ENCODE data around the gene FBXO30. TPM values are rescaled to one million over a fixed set of nuclear protein-coding genes. Genes with fewer than 3 reads are reported as not detected.

FBXO30 gene
- total RNA-seq, 2 donors from 2014 or later: 8.0 to 20.5 TPM

DNA sequence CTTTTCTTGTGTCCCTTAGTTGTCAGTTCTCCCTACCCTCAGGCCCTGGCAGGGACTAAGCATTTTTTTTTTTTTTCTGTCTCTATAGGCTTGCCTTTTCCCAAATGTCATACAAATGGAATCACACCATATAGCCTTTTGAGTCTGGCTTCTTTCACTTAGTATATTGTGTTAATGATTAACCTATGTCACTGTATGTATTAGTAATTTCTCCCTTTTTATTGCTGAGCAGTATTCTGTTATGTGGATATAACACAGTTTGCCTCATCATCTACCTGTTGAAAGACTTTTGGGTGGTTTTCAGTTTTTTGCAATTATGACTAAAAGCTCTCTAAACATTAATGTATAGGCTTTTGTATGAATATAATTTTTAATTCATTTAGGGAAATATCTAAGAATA, 16.0 kb upstream of the FBXO30 start:
- TF ChIP-seq CTCF (IDR thresholded peaks at IDR 0.05): no peak
- no peaks in the 10 kb centered on the region for H3K36me3 ChIP-seq
- H3K27ac ChIP-seq: no peak overlapping the region
- no peaks in the 10 kb centered on the region for H3K9me3 ChIP-seq
- no peak for ATAC-seq (ENCODE audit: insufficient number of reproducible peaks, low FRiP score, low read depth)
- no peaks in the 10 kb centered on the region for H3K27me3 ChIP-seq (replicated peaks; ENCODE audit: insufficient read depth)
- peaks cover 7 to 18% of the 10 kb centered on the region in 2 donors for H3K4me1 ChIP-seq (ENCODE audit: control insufficient read depth in 1 of 2, low read depth in 2 of 2)
- no peak overlapping the region for H3K4me3 ChIP-seq
- DNase-seq (ENCODE audit: low spot score): no peak

GRCh38 chr6:145829950-145830349, 15.4 kb upstream of the FBXO30 start:
- Histone ChIP-seq H3K9me3 (no peaks in the 10 kb centered on the region), H3K27me3 (replicated peaks; ENCODE audit: insufficient read depth) (no peaks in the 10 kb centered on the region), H3K27ac (no peak overlapping the region), H3K36me3 (no peaks in the 10 kb centered on the region), H3K4me1 (ENCODE audit: control insufficient read depth in 1 of 2, low read depth in 2 of 2) (peaks cover 7 to 18% of the 10 kb centered on the region in 2 donors), H3K4me3 (no peak overlapping the region)
- no peak for TF ChIP-seq CTCF (IDR thresholded peaks at IDR 0.05)
- no peak for DNase-seq (ENCODE audit: low spot score)
- no peak for ATAC-seq (ENCODE audit: insufficient number of reproducible peaks, low FRiP score, low read depth)

GRCh38 chr6:145829102-145829501, 14.5 kb upstream of the FBXO30 start:
- peaks cover 7 to 18% of the 10 kb centered on the region in 2 donors for H3K4me1 ChIP-seq (ENCODE audit: control insufficient read depth in 1 of 2, low read depth in 2 of 2)
- H3K36me3 ChIP-seq: no peaks in the 10 kb centered on the region
- no peaks in the 10 kb centered on the region for H3K9me3 ChIP-seq
- no peaks in the 10 kb centered on the region for H3K27me3 ChIP-seq (replicated peaks; ENCODE audit: insufficient read depth)
- TF ChIP-seq CTCF (IDR thresholded peaks at IDR 0.05): no peak
- DNase-seq (ENCODE audit: low spot score): no peak
- no peak overlapping the region for H3K27ac ChIP-seq
- no peak for ATAC-seq (ENCODE audit: insufficient number of reproducible peaks, low FRiP score, low read depth)
- H3K4me3 ChIP-seq: no peak overlapping the region

- Histone ChIP-seq H3K4me1 (ENCODE audit: control insufficient read depth in 1 of 2, low read depth in 2 of 2) (peaks cover 3 to 7% of the 10 kb centered on the region in 2 donors), H3K4me3 (no peak overlapping the region), H3K27ac (no peak overlapping the region), H3K36me3 (no peaks in the 10 kb centered on the region), H3K9me3 (no peaks in the 10 kb centered on the region), H3K27me3 (replicated peaks; ENCODE audit: insufficient read depth) (no peaks in the 10 kb centered on the region)
- DNase-seq (ENCODE audit: low spot score) (no peak), ATAC-seq (ENCODE audit: insufficient number of reproducible peaks, low FRiP score, low read depth) (no peak)
- no peak for TF ChIP-seq CTCF (IDR thresholded peaks at IDR 0.05)
Measured at GRCh38 chr6:145824344-145824743, 9.7 kb upstream of the FBXO30 start.

DNA sequence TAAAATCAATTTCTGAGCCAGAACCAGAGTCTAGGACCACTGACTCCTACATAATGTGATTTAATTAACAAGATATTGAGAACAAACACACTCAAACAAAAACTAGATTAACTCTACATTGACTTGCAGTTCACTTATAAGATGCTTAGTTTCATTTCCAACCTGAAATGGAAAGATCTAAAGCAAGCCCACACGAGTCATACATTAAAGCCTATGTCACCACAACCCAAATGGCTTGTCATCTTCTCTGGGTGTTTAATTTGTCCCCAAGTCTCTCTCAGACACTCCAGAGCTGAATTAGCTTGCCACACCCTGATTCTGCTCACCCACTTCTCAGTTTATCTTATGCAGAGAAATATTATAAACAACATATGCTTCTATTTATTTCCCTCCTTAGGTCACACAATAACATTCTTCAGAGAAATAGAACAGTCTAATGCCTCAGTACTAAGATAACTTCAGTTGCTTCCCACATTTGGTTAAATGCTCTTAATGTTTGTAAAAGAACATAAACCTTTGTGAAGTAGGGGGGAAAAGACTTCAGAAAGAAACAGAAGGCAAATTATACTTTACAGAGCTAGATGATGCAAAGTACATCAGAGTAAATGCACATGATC, 8.8 kb upstream of the FBXO30 start:
- H3K9me3 ChIP-seq: no peaks in the 10 kb centered on the region
- DNase-seq (ENCODE audit: low spot score) (no peak), ATAC-seq (ENCODE audit: insufficient number of reproducible peaks, low FRiP score, low read depth) (no peak)
- no peaks in the 10 kb centered on the region for H3K36me3 ChIP-seq
- no peak overlapping the region for H3K27ac ChIP-seq
- no peaks in the 10 kb centered on the region for H3K27me3 ChIP-seq (replicated peaks; ENCODE audit: insufficient read depth)
- no peak for TF ChIP-seq CTCF (IDR thresholded peaks at IDR 0.05)
- no peak overlapping the region for H3K4me3 ChIP-seq
- no peaks in the 10 kb centered on the region for H3K4me1 ChIP-seq (ENCODE audit: control insufficient read depth in 1 of 2, low read depth in 2 of 2)

Measured in thoracic aorta (tissue), 2 donors.